ENCODE data around the gene SMPD4. TPM values are rescaled to one million over a fixed set of nuclear protein-coding genes. Genes with fewer than 3 reads are reported as not detected.
"Not testable (repeated sequence)": the region's sequence is repeated elsewhere in the genome, so short reads cannot be mapped to it uniquely, and the experiment has no call there.

Gene SMPD4
- total and polyA plus RNA-seq, 2 of the 4 experiments (the other 2 are of a cell fraction) = 8.6 to 63.0 TPM

- H3K23ac ChIP-seq (ENCODE audit: low read depth, low read length); H3K36me3 ChIP-seq (ENCODE audit: control insufficient read depth, insufficient read depth, low read length); BruUV-seq (replicated peaks); H4K8ac ChIP-seq (ENCODE audit: low read depth in 2 of 2, low read length in 2 of 2); H4K91ac ChIP-seq (ENCODE audit: insufficient read depth, low read depth, low read length); intact Hi-C loops (cut with micrococcal nuclease); H3K79me1 ChIP-seq (ENCODE audit: low read depth in 1 of 2, low read length in 2 of 2); H2BK120ac ChIP-seq (ENCODE audit: low read depth, low read length); DNase-seq; H4K5ac ChIP-seq (ENCODE audit: low read depth, low read length); CTCF ChIA-PET; H3K14ac ChIP-seq (replicated peaks; ENCODE audit: low read depth, low read length); H3K4me2 ChIP-seq (ENCODE audit: low read depth, low read length); in situ Hi-C loops (cut with MboI; ENCODE audit: low sequenced_read_pairs); H3K4me1 ChIP-seq (ENCODE audit: control insufficient read depth, insufficient read depth, low read length); H4K20me1 ChIP-seq (ENCODE audit: insufficient read depth, low read length); H3K4me3 ChIP-seq (ENCODE audit: insufficient read depth, low read depth, low read length); H2BK5ac ChIP-seq (ENCODE audit: low read depth, low read length, poor library complexity, severe bottlenecking); H3K4ac ChIP-seq (ENCODE audit: low read depth, low read length); H2AK5ac ChIP-seq (ENCODE audit: low read depth, low read length); H2BK15ac ChIP-seq (ENCODE audit: low read depth, low read length); H2AFZ ChIP-seq (replicated peaks; ENCODE audit: low read length, poor library complexity); H3K9me3 ChIP-seq (ENCODE audit: control insufficient read depth, insufficient read depth, low read length); POLR2A ChIA-PET (ENCODE audit: unreplicated experiment); dilution Hi-C loops (cut with HindIII; ENCODE audit: low sequenced_read_pairs, unreplicated experiment); H3K56ac ChIP-seq (ENCODE audit: extremely low read depth, insufficient read depth, low read length); H3K27ac ChIP-seq (ENCODE audit: insufficient read depth, low read length); ATAC-seq (ENCODE audit: low read depth); H3K27me3 ChIP-seq (ENCODE audit: control insufficient read depth, insufficient read depth, low read length); H2AK9ac ChIP-seq (replicated peaks; ENCODE audit: low read depth, low read length, poor library complexity); H3K18ac ChIP-seq (ENCODE audit: low read depth, low read length); H2BK20ac ChIP-seq (ENCODE audit: low read depth, low read length); H3K9me1 ChIP-seq (ENCODE audit: insufficient read depth, low read length); H3K9ac ChIP-seq (ENCODE audit: low read depth, low read length): not testable (repeated sequence)
- WGBS, 2 experiments (ENCODE audit: extremely low coverage in 2 of 2, insufficient read length in 1 of 2) = 80% methylated on average over 2 of the region's 29 CpGs; no CpG with 5 or more reads in 1 of the 2 experiments
These were observed 52.1 kb downstream of the SMPD4 start, which contains the start of gene POTEF for GRCh38 chr2:130129120-130129829. Gene POTEF, minus strand, starts transcription at chr2:130129222. Its CDS starts 8,707 bp downstream, at chr2:130120515.

- H3K9ac ChIP-seq (ENCODE audit: low read depth, low read length); ATAC-seq (ENCODE audit: low read depth); H3K4ac ChIP-seq (ENCODE audit: low read depth, low read length); H3K36me3 ChIP-seq (ENCODE audit: control insufficient read depth, insufficient read depth, low read length); H4K5ac ChIP-seq (ENCODE audit: low read depth, low read length); H3K27ac ChIP-seq (ENCODE audit: insufficient read depth, low read length); H3K18ac ChIP-seq (ENCODE audit: low read depth, low read length); in situ Hi-C loops (cut with MboI; ENCODE audit: low sequenced_read_pairs); intact Hi-C loops (cut with micrococcal nuclease); H3K9me3 ChIP-seq (ENCODE audit: control insufficient read depth, insufficient read depth, low read length); H2BK15ac ChIP-seq (ENCODE audit: low read depth, low read length); POLR2A ChIA-PET (ENCODE audit: unreplicated experiment); H4K91ac ChIP-seq (ENCODE audit: insufficient read depth, low read depth, low read length); H4K8ac ChIP-seq (ENCODE audit: low read depth in 2 of 2, low read length in 2 of 2); dilution Hi-C loops (cut with HindIII; ENCODE audit: low sequenced_read_pairs, unreplicated experiment); H2AK9ac ChIP-seq (replicated peaks; ENCODE audit: low read depth, low read length, poor library complexity); H3K27me3 ChIP-seq (ENCODE audit: control insufficient read depth, insufficient read depth, low read length); H3K56ac ChIP-seq (ENCODE audit: extremely low read depth, insufficient read depth, low read length); H3K9me1 ChIP-seq (ENCODE audit: insufficient read depth, low read length); H3K14ac ChIP-seq (replicated peaks; ENCODE audit: low read depth, low read length); H3K79me1 ChIP-seq (ENCODE audit: low read depth in 1 of 2, low read length in 2 of 2); H3K23ac ChIP-seq (ENCODE audit: low read depth, low read length); H2AK5ac ChIP-seq (ENCODE audit: low read depth, low read length); H2BK5ac ChIP-seq (ENCODE audit: low read depth, low read length, poor library complexity, severe bottlenecking); H3K4me2 ChIP-seq (ENCODE audit: low read depth, low read length); H4K20me1 ChIP-seq (ENCODE audit: insufficient read depth, low read length); H2BK120ac ChIP-seq (ENCODE audit: low read depth, low read length); H2BK20ac ChIP-seq (ENCODE audit: low read depth, low read length); H3K4me3 ChIP-seq (ENCODE audit: insufficient read depth, low read depth, low read length); CTCF ChIA-PET; BruUV-seq (replicated peaks); DNase-seq; H2AFZ ChIP-seq (replicated peaks; ENCODE audit: low read length, poor library complexity); H3K4me1 ChIP-seq (ENCODE audit: control insufficient read depth, insufficient read depth, low read length): not testable (repeated sequence)
- WGBS, 2 experiments (ENCODE audit: extremely low coverage in 2 of 2, insufficient read length in 1 of 2) = 100% methylated on average over 1 of the region's 14 CpGs; no CpG with 5 or more reads in 1 of the 2 experiments
These were observed 52.9 kb downstream of the SMPD4 start for GRCh38 chr2:130128464-130128863.

All from IMR-90 (cell line).